ENCODE measurements around the gene LIX1L.

- TF ChIP-seq, protein P1, sequence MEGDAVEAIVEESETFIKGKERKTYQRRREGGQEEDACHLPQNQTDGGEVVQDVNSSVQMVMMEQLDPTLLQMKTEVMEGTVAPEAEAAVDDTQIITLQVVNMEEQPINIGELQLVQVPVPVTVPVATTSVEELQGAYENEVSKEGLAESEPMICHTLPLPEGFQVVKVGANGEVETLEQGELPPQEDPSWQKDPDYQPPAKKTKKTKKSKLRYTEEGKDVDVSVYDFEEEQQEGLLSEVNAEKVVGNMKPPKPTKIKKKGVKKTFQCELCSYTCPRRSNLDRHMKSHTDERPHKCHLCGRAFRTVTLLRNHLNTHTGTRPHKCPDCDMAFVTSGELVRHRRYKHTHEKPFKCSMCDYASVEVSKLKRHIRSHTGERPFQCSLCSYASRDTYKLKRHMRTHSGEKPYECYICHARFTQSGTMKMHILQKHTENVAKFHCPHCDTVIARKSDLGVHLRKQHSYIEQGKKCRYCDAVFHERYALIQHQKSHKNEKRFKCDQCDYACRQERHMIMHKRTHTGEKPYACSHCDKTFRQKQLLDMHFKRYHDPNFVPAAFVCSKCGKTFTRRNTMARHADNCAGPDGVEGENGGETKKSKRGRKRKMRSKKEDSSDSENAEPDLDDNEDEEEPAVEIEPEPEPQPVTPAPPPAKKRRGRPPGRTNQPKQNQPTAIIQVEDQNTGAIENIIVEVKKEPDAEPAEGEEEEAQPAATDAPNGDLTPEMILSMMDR (IDR thresholded peaks at IDR 0.05), result no peak
- no peak for TF ChIP-seq EZH2 (IDR thresholded peaks at IDR 0.05; ENCODE audit: borderline replicate concordance, insufficient read depth, low read depth, low read length, poor library complexity, severe bottlenecking)
These were observed 24.4 kb upstream of the LIX1L start for GRCh38 chr1:145982010-145982723.
